Hepatocyte (in vitro differentiated cells): ENCODE data around the gene GLA.

Experiments
- EZH2 ChIP-seq: fragments of 200-600 bp; sonication (generic); IDR thresholded peaks from 2 replicates; pipeline ENCODE4 v1.6.1; 2016; ENCODE audit warnings: antibody characterized with exemption, mild to moderate bottlenecking, borderline replicate concordance
- EZH2phosphoT487 ChIP-seq: fragments of 200-600 bp; sonication (generic); IDR thresholded peaks from one replicate; pipeline ENCODE4 v1.6.1; 2018; ENCODE audit warnings: antibody characterized with exemption, mild to moderate bottlenecking, low read depth, moderate library complexity; ENCODE audit not compliant: unreplicated experiment, severe bottlenecking
- TF ChIP-seq, protein P1 (sequence below): fragments of 200-600 bp; sonication (generic); IDR thresholded peaks from 2 replicates; pipeline ENCODE4 v1.5.1; 2016; ENCODE audit warnings: antibody characterized with exemption, mild to moderate bottlenecking; ENCODE audit not compliant: poor library complexity

GRCh38 chrX:101348452-101349192 is 59.1 kb downstream of the GLA start, which contains the start of gene TIMM8A:
- TF ChIP-seq, protein P1, sequence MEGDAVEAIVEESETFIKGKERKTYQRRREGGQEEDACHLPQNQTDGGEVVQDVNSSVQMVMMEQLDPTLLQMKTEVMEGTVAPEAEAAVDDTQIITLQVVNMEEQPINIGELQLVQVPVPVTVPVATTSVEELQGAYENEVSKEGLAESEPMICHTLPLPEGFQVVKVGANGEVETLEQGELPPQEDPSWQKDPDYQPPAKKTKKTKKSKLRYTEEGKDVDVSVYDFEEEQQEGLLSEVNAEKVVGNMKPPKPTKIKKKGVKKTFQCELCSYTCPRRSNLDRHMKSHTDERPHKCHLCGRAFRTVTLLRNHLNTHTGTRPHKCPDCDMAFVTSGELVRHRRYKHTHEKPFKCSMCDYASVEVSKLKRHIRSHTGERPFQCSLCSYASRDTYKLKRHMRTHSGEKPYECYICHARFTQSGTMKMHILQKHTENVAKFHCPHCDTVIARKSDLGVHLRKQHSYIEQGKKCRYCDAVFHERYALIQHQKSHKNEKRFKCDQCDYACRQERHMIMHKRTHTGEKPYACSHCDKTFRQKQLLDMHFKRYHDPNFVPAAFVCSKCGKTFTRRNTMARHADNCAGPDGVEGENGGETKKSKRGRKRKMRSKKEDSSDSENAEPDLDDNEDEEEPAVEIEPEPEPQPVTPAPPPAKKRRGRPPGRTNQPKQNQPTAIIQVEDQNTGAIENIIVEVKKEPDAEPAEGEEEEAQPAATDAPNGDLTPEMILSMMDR: no peak
- TF ChIP-seq EZH2phosphoT487 (no peak), EZH2 (no peak)
